MM.1S (cell line): ENCODE data around the gene GPR148.
A peak's percentile ranks its signal among the peaks of the same experiment; 100 is the strongest.
"Not testable (repeated sequence)": the region's sequence is repeated elsewhere in the genome, so short reads cannot be mapped to it uniquely, and the experiment has no call there.

ENCODE experiments used
- DNase-seq: peaks from one replicate; pipeline ENCODE4 v3.0.0-alpha.2; 2015
- H2AFZ ChIP-seq: fragments of 300-600 bp; sonication (generic); 2 replicates; pipeline ENCODE4 v1.6.0; 2016; ENCODE audit warnings: antibody characterized with exemption, low read length
- H3F3A ChIP-seq: fragments of 300-600 bp; sonication (generic); 2 replicates; pipeline ENCODE4 v1.6.1; 2016; ENCODE audit warnings: mild to moderate bottlenecking, antibody characterized with exemption, low read length, moderate library complexity, mixed read lengths; ENCODE audit not compliant: insufficient read depth
- H3K27ac ChIP-seq: fragments of 300-600 bp; sonication (generic); 2 replicates; pipeline ENCODE4 v1.5.1; 2016; ENCODE audit warnings: mild to moderate bottlenecking, low read length
- H3K27me3 ChIP-seq: fragments of 300-600 bp; sonication (generic); replicated peaks from 2 replicates; pipeline ENCODE4 v1.6.0; 2016; ENCODE audit warnings: low read length; ENCODE audit not compliant: insufficient read depth
- H3K36me3 ChIP-seq: fragments of 300-600 bp; sonication (generic); replicated peaks from 2 replicates; pipeline ENCODE4 v1.6.1; 2016; ENCODE audit warnings: mild to moderate bottlenecking, low read length, mixed read lengths; ENCODE audit not compliant: insufficient read depth
- H3K4me1 ChIP-seq: fragments of 300-600 bp; sonication (generic); 2 replicates; pipeline ENCODE4 v1.6.1; 2016; ENCODE audit warnings: low read length, mixed read lengths
- H3K4me2 ChIP-seq: fragments of 300-600 bp; sonication (generic); 2 replicates; pipeline ENCODE4 v1.6.0; 2016; ENCODE audit warnings: low read depth, low read length
- H3K4me3 ChIP-seq: fragments of 300-600 bp; sonication (generic); 2 replicates; pipeline ENCODE4 v1.5.1; 2016; ENCODE audit warnings: low read length, mixed read lengths
- H3K79me2 ChIP-seq: fragments of 300-600 bp; sonication (generic); 2 replicates; pipeline ENCODE4 v1.6.1; 2016; ENCODE audit warnings: mixed run types, low read length, mixed read lengths
- H3K9ac ChIP-seq: fragments of 300-600 bp; sonication (generic); 2 replicates; pipeline ENCODE4 v1.6.1; 2016; ENCODE audit warnings: low read length, mixed read lengths
- H3K9me2 ChIP-seq: fragments of 300-600 bp; sonication (generic); replicated peaks from 2 replicates; pipeline ENCODE4 v1.6.1; 2016; ENCODE audit warnings: mild to moderate bottlenecking, low read length, mixed read lengths; ENCODE audit not compliant: insufficient read depth
- H3K9me3 ChIP-seq: fragments of 300-600 bp; sonication (generic); replicated peaks from 2 replicates; pipeline ENCODE4 v1.6.1; 2016; ENCODE audit warnings: mild to moderate bottlenecking, low read length, mixed read lengths; ENCODE audit not compliant: insufficient read depth
- H4K20me1 ChIP-seq: fragments of 300-600 bp; sonication (generic); 2 replicates; pipeline ENCODE4 v1.6.1; 2016; ENCODE audit warnings: mild to moderate bottlenecking, low read length, moderate library complexity, mixed read lengths; ENCODE audit not compliant: insufficient read depth
- EZH2phosphoT487 ChIP-seq: fragments of 300-600 bp; sonication (generic); IDR thresholded peaks from 2 replicates; pipeline ENCODE4 v1.6.1; 2018; ENCODE audit warnings: antibody characterized with exemption, low read length

Gene GPR148

DNA sequence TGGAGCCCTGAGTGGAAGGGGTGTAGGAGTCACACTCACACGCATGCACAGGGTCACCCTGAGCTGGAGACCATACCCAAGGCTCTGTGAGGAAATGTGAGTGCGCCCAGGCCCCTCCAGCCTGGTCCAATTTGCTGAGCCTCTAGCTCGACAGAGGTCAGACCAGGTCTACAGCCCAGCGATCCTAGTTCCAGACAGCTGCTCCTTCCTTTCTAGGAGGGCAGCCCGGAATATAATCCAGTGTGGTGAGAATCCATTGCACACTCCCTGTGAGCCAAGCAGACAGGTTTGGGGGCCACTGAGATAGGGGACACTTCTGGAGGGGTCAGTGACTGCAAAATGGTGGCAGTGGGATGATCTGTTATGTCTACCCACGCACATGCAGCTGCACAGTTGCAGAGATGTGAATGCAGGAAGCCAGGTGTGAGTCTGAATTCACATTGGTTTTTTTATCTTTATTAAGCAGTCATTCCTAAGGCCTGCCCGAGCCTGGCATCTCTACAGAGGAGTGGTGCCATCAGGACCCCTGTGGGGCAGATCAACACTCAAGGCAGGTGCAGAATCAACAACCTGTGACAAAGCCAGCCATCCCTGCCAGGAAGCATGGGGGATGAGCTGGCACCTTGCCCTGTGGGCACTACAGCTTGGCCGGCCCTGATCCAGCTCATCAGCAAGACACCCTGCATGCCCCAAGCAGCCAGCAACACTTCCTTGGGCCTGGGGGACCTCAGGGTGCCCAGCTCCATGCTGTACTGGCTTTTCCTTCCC is at the start of gene GPR148:
GPR148 (plus strand) TSS at position 522 of the 768 bp plus-strand sequence; CDS start at position 604, 82 bp downstream.
- Histone ChIP-seq H3K36me3 (no peaks in the 10 kb centered on the region), H3K9me2 (no peaks in the 10 kb centered on the region), H3K27me3 (no peaks in the 10 kb centered on the region), H3K9ac (no peak within 1 kb of the TSS), H3K4me2 (peak within 1 kb of the TSS; percentile 83; the same call in 1 of the 2 replicates), H3K27ac (peak within 1 kb of the TSS; percentile 26; the same call in 1 of the 2 replicates), H3K9me3 (no peaks in the 10 kb centered on the region), H3K79me2 (no peaks in the 10 kb centered on the region), H4K20me1 (no peaks in the 10 kb centered on the region), H2AFZ (peak within 1 kb of the TSS; percentile 57; the same call in 1 of the 2 replicates), H3K4me3 (peak within 1 kb of the TSS; percentile 65), H3F3A (peaks cover 3% of the 10 kb centered on the region), H3K4me1 (peaks cover 5% of the 10 kb centered on the region; the same call in 1 of the 2 replicates)
- DNase-seq, result no peak
- no peak for TF ChIP-seq EZH2phosphoT487

DNA sequence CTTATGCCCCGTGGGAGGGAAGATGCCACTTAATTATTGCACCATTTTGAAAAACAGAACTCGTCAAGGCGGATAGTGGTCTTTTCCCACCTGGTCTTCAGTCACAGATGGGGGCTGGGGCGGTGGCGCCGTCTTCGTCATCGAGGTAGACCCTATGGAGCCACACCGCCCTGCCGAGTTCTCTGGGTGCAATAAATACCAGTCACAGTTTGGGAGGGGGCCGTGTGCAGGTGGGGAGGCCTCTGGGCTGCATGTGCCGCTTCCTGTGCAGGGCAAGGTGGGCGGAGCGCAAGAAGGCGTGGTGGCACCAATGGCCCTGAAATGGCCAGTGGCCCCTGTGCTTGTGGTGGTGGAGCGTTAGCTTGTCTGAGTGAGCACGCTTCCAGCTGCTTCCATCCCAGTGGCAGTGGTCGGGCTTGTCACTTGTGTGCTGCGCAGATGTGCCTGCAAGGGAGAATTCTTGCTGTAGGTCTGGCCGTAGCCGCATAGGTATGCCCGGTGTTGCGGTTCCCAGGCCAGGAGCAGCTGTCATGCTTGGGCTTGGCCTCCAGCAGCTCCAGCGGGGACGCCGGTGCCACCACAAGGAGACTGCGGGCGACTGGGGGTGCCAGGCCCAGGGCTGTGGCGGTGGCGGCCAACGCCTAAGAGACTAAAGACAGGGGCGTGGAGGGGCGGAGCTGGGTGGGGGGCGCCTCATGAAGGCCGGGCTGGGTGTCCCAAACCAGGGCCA is 36.7 kb upstream of the GPR148 start:
- H2AFZ ChIP-seq, H3K36me3 ChIP-seq, H3K27me3 ChIP-seq, H3F3A ChIP-seq, H3K4me3 ChIP-seq, H3K9me2 ChIP-seq, H3K9me3 ChIP-seq, H4K20me1 ChIP-seq, H3K4me1 ChIP-seq, H3K4me2 ChIP-seq, H3K9ac ChIP-seq, DNase-seq, H3K79me2 ChIP-seq, H3K27ac ChIP-seq: not testable (repeated sequence)

GRCh38 chr2:130693474-130693873 is 35.4 kb upstream of the GPR148 start:
- not testable (repeated sequence) for H3K4me3 ChIP-seq, H3K4me2 ChIP-seq, H3K27ac ChIP-seq, DNase-seq, H2AFZ ChIP-seq, H3K36me3 ChIP-seq, H3K9me3 ChIP-seq, H3K9ac ChIP-seq, H3K79me2 ChIP-seq, H3K27me3 ChIP-seq, H3F3A ChIP-seq, H3K4me1 ChIP-seq, H3K9me2 ChIP-seq, H4K20me1 ChIP-seq

- not testable (repeated sequence) for H3K27ac ChIP-seq, H3K27me3 ChIP-seq, H4K20me1 ChIP-seq, H3K4me2 ChIP-seq, DNase-seq, H3K36me3 ChIP-seq, H3F3A ChIP-seq, H3K4me3 ChIP-seq, H3K9me3 ChIP-seq, H3K79me2 ChIP-seq, H3K4me1 ChIP-seq, H2AFZ ChIP-seq, H3K9ac ChIP-seq, H3K9me2 ChIP-seq
Observed at GRCh38 chr2:130703250-130703649, 25.6 kb upstream of the GPR148 start.

DNA sequence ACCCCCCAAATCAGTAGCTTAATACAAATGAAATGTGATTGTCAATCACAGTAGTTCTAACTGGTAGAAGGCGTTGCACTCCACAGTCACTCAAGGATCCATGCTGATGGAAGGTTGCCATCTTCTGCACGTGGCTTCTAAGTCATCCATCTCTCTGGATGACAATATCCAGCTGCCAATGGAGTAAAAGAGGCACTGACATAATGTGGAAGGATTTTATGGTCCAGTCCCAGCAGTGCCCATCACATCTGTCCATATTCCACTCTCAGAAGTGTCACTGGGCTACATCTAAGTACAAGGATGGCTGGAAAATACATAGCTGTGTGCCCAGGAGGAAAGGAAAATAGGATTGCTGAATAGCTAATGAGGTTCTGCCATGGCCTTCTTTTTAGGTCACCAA is 14.1 kb upstream of the GPR148 start:
- H3K9ac ChIP-seq, H3K79me2 ChIP-seq, H3K4me1 ChIP-seq, H3K27ac ChIP-seq, H3F3A ChIP-seq, DNase-seq, H3K4me2 ChIP-seq, H3K27me3 ChIP-seq, H3K36me3 ChIP-seq, H3K4me3 ChIP-seq, H3K9me2 ChIP-seq, H4K20me1 ChIP-seq, H3K9me3 ChIP-seq, H2AFZ ChIP-seq: not testable (repeated sequence)
